ENCODE results near the gene EIF2B5. TPM values are rescaled to one million over a fixed set of nuclear protein-coding genes. Genes with fewer than 3 reads are reported as not detected.
A peak's percentile ranks its signal among the peaks of the same experiment; 100 is the strongest.
"Not testable (repeated sequence)": the region's sequence is repeated elsewhere in the genome, so short reads cannot be mapped to it uniquely, and the experiment has no call there.

Gene EIF2B5
- total RNA-seq, result 10 to 100 TPM; 29.1 to 30.5 TPM
- long read RNA-seq, transcript EIF2B5-201 (16 exons, 2,656 nt), result major isoform, 16 of 22 reads
- long read RNA-seq, partial matches to known transcripts, result 3 of 22 reads
- long read RNA-seq, other reads (novel, unspliced or antisense), result 3 of 22 reads

DNA sequence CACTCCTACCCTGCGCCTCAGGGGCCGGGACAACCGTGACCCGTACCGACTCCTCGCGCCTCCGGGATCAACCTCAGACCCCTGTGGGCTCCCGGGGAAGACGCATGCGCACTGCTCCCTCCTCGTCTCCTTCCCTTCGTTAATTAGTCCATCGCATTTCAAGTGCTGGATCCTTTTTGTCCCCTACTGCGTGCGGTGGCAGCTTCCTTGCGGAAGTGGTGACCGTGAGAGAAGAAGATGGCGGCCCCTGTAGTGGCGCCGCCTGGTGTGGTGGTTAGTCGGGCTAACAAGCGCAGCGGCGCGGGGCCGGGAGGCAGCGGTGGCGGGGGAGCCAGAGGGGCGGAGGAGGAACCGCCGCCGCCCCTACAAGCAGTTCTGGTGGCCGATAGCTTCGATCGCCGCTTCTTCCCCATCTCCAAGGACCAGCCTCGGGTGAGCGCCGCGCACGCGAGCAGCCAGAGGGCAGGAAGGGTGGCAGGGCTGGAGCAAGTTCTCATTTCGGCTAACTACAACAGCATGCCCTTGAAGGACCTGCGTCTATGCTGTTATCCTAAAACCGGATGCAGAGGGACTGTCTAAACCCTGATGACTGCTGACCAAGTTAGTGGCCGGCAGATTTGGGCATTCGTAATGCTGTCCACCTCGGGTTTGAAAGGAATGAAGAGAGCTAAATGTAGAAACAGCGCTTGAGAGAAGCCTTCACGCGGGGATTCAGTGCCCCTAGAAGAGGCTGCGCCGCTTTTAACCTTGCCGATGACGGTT, at the start of gene EIF2B5:
EIF2B5 (plus strand) TSS at position 210 of the 762 bp plus-strand sequence; CDS start at position 238, 28 bp downstream.
- intact Hi-C loops (cut with DNase I), result loop anchor here in 1 of 2 donors (2.0 kb wide), 1 partner anchor 119 kb away; the partner anchor contains the start of gene ABCC5
- DNase-seq, result peak; percentile 94

DNA sequence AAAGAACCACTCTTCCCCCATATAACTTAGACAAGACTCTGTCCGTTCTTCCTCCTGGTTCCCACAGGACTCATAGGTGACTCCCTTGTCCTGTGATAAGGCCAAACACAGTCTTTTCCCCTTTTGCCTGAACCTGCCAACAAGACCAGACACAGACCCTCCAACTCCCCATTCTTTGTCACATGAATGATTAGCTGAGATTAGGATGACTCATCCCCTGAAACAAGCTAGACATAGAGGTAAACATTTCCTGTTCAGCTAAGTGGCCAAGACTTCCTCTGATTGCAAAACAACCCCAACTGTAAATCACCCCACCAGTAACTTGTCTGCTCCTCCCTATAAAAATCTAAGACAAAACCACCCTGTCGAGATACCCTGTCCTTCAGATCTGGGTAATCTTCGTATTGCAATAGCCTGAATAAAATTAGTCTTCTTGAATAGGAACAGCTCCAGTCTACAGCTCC, 49.7 kb upstream of the EIF2B5 start:
- no peak for ATAC-seq
- intact Hi-C loops (cut with DNase I), result no loop called here
- no peak for DNase-seq

More for the DNA sequence above, at the start of gene EIF2B5:
- ATAC-seq, result peak; percentile 95 to 96

DNA sequence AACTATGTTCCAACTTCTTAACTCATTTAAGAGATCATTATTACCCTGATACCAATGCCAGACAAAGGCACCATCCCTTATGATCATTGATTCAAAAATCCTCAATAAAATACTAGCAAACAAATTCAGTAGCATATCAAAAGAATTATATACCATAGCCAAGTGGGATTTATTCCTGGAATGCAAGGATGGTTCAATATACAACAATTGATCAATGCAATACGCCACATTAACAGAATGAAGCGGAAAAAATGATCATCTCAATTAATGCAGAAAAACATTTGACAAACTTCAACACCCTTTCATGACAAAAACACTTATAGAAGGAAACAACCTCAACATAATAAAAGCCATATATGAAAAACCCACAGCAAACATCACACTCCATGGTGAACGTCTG, 43.0 kb upstream of the EIF2B5 start:
- no peak for DNase-seq
- ATAC-seq, result no peak
- intact Hi-C loops (cut with DNase I), result no loop called here

DNA sequence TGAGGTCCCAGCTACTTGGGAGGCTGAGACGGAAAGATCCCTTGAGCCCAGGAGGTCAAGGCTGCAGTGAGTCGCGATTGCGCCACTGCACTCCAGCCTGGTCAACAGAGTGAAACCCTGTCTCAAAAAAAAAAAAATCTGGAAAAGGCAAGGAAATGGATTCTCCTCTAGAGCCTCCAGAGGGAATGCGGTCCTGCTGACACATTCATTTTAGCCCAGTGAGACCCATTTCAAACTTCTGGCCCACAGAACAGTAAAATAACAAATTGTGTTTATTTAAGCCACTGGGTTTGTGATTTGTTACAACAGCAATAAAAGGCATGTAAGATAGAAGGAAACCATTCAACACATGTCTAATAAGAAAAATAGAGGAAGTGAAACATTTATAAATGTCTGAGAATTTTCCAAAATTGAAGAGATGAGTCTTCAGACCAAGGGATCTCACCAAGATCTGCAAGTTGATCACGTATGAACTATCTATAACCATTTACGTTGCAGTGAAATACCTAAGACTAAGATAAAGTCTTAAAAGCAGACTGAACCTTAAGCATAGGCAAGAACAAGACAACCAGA, 38.3 kb upstream of the EIF2B5 start, which contains the start of gene HTR3E:
HTR3E (plus strand) TSS at position 254 of the 573 bp plus-strand sequence. CDS start 466 bp downstream, outside the sequence.
- intact Hi-C loops (cut with DNase I), result no loop called here
- ATAC-seq (no peak), DNase-seq (no peak)

DNA sequence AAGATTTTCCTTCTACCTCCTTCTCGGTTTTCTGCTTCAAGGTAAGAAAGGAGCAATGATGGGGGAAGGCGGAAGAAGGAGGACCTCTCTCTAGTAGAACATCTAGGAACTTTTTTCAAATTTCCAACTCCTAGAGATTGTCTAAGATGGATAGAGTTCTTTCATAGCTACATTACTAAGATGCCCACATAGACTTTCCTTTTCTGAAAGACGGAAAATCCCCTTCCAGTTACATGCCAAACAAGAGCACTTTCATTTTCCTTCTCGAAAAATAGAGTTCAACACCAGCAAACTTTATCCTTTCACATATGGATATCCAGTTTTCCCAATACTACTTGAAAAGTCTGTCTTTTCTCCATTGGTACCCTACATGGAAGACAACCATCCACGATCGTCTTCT, 37.6 kb upstream of the EIF2B5 start:
- no peak for ATAC-seq
- no peak for DNase-seq
- intact Hi-C loops (cut with DNase I), result no loop called here

DNA sequence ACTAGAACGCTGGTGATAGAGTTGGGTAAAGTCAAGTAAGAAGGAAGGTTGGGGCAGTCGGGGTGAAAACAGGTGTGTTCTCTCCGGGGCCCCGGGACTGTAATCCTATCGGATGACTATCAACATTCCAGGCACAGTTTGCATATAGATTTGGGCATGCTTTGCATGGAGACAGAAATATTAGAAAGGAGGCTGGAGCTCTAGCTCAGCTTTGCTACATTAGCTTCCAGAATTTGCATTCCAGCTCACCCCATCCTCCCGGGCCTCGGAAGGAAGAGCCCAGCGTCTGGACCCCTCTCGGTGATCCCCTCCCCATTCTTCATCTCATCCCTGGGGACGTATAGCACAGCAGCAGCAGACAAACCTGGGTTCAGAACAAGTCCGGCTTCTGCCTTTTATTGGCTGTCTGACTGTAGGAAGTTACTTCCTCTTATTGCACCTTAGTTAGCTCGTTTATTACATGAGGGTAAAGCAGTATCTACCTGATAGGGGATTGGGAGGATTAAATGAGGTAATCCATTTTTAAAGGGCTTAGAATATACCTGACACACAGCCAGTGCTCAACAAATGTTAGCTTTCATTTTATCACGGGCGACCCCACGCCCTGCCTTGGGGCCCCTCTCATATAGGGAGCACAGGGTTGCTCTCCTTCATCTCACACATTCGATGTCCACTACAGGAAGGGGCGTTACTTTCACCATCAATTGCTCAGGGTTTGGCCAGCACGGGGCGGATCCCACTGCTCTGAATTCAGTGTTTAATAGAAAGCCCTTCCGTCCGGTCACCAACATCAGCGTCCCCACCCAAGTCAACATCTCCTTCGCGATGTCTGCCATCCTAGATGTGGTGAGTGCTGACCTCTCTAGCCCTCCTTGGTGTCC, 35.1 kb upstream of the EIF2B5 start:
- ATAC-seq, result no peak
- intact Hi-C loops (cut with DNase I), result no loop called here
- DNase-seq, result no peak

DNA sequence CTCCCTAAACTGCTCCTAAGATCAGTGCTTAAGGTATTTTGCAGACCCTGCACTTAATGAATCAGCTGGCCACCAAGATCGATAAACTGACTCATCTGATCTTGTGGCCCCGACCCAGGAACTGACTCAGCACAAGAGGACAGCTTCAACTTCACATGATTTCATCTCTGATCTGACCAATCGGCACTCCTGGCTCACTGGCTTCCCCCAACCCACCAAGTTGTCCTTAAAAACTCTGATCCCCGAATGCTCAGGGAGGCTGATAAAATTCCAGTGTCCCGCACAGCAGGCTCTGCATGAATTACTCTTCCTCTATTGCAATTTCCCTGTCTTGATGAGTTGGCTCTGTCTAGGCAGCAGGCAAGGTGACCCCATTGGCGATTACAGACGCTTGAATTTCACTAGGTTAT, 24.8 kb upstream of the EIF2B5 start:
- DNase-seq (no peak), ATAC-seq (no peak)
- intact Hi-C loops (cut with DNase I), result no loop called here

DNA sequence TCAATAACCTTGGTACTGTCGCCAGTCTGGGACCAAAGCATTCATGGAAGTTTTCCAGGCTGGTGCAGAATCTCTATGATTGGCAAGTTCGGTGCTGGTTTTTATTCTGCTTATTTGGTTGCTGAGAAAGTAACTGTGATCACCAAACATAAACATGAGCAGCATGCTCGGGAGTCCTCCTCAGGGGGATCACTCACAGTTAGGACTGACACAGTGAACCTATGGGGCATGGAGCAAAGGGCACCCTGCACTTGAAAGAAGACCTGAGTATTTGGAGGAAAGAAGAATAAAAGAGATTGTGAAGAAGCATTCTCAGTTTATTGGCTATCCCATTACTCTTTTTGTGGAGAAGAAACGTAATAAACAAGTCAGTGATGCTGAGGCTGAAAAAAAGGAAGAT, 19.1 kb upstream of the EIF2B5 start:
- ATAC-seq, result no peak
- intact Hi-C loops (cut with DNase I), result no loop called here
- no peak for DNase-seq

DNA sequence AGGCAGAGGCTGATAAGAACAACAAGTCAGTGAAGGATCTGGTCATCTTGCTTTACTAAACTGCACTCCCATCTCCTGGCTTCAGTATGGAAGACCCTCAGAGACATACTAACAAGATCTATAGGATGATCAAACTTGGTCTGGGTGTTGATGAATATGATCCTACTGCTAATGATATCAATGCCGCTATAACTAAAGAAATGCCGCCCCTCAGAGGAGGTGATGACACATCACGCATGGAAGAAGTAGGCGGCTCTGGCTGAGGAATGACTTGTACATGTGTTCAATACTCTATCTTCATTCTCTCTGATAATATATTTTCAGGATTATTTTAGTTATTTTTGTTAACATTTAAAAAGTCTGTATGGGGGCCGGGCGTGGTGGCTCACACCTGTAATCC, 17.5 kb upstream of the EIF2B5 start:
- ATAC-seq (no peak), DNase-seq (no peak)
- intact Hi-C loops (cut with DNase I), result no loop called here

DNA sequence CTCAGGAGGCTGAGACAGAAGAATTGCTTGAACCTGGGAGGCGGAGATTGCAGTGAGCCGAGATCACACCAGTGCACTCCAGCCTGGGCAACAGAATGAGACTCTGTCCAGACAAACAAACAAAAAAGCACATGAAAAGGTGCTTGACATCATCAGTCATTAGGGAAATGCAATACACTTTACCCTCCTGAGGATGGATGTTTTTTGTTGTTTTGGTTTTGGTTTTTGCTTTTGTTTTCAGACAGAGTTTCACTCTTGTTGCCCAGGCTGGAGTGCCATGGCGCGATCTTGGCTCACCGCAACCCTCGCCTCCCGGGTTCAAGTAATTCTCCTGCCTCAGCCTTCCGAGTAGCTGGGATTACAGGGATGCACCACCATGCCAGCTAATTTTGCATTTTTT, 14.1 kb upstream of the EIF2B5 start:
- ATAC-seq, DNase-seq: not testable (repeated sequence)

DNA sequence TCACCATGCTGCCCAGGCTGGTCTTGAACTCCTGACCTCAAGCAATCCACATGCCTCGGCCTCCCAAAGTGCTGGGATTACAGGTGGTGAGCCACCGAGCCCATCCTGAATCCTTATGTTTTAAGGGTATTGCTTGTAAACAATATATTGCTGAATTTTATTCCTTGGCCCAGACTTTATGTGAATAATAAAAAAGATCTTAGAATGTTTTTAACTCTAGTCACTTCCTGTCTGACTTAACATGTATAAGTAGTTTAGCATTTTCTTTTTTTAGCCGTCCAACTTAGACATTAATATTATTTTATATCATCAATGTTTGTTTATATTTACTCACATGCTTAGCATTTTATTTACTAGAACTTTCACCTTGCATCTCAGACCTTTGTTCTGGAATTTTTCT, 9.2 kb upstream of the EIF2B5 start:
- ATAC-seq, result no peak
- no peak for DNase-seq
- intact Hi-C loops (cut with DNase I), result loop anchor here in 1 of 2 donors (5.0 kb wide), 1 partner anchor 94 kb away; the partner anchor contains the start of gene HTR3D

More for the DNA sequence above, 14.1 kb upstream of the EIF2B5 start:
- intact Hi-C loops (cut with DNase I), result not testable (repeated sequence)

DNA sequence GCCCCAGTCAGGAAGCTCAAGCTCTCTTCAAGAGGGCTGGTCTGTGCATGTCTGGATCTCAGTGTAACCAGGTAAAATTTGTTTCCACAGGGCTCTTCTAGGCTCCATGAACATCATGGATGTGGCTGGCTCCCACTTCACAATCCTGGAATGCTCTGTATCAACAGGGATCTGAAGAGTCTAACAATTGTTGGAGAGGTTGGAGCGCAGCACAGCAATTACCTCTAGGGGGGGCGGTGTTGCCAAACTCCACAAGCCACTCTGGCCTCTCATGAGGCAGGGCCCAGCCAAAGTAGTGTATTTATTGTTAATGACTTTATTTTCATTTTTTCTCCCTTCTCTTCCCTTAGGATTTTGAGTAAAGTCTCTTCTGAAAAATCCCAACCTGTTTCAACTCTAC, 6.1 kb upstream of the EIF2B5 start:
- ATAC-seq, result peak in 1 of 2 donors; percentile 49
- intact Hi-C loops (cut with DNase I), result loop anchor here in 1 of 2 donors (5.0 kb wide), 1 partner anchor 97 kb away; the partner anchor contains the start of gene HTR3D
- DNase-seq, result peak; percentile 31

DNA sequence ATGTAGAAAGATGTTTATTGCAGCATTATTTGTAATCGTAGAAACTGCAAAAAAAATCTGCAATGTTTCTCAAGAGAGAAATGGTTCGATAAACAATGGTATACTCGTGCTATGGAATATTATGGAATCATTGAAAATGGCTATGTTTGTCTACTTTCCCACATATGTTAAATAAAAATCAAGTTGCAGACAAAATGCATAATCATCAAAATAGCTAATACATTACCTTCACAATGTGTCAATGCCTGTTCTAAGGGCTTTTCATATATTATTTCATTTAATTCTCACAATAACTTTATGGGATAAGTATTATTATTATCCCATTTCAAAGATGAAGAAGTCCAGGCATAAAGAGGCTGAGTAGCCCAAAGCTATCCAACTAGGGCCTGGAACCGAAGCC, 2.2 kb upstream of the EIF2B5 start:
- ATAC-seq, result no peak
- no peak for DNase-seq
- intact Hi-C loops (cut with DNase I), result loop anchor here in 1 of 2 donors (5.0 kb wide), 1 partner anchor 54 kb away; the partner anchor contains the start of gene ABCF3

DNA sequence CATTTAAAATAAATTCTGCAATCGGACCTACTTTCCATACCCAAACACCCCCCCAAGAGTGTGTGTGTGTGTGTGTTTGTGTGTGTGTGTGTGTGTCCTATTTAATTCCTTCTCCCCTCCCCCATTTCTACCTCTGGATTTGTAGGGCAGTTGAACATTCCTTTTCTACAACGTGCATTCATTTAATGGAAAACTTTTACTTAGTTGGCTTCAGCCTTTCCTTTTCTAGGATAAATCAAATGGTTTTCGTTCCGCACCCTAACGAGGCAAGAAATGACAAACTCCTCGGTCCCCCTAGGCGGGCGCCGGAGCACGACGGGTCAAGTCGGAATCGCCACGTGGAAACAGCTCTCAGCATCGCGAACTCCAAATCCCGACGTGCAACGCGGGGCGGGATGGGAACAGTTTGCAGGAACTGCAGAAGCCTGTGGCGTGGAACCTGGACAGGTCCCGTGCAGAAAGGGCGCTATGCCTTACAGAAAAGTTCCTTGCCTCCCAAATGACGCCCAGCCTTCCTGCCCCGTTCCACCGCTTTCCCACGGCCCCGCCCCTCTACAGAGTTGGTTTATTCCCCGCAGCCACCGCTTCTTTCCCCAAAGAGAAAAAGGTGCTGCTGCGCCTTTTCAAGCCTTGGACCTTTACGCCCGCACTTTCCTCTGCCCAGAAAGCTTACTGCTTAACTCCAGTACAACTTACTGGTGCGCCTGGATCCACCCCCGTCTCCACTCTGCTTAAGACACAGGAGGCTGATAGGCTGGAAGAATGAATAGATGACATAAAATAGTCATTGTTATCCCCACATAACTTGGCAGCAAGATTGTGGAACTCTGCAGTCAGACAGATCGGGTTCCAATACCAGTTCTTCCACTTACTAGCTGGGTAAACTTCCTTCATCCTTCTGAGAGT, 1.1 kb upstream of the EIF2B5 start:
- intact Hi-C loops (cut with DNase I), result loop anchor here in 1 of 2 donors (2.0 to 5.0 kb wide), 2 partner anchors 53 to 117 kb away; partner anchors contain the start of genes ABCC5 and ABCF3
- DNase-seq (peak; percentile 91), ATAC-seq (peak; percentile 85 to 89)

DNA sequence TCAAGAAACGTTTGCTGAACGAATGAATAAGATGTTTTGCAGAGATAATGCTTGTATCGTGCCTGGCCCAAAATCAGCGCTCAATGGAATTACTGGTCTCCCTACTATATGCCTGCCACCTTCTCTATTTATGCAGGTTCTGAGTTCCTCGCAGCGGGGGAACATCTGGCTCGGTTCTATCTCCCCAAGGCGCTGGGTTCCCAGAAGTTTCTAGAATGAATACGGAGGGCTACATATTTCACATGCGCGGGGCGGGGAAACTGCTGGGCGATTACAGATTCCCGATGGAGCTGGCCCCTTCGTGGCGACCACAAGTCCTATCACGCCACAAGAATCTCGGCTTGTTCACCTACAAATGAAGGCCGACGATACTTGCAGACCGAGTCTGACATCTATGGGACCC, 411 bp upstream of the EIF2B5 start:
- intact Hi-C loops (cut with DNase I), result loop anchor here in 1 of 2 donors (2.0 to 5.0 kb wide), 2 partner anchors 53 to 118 kb away; partner anchors contain the start of genes ABCC5 and ABCF3
- peak; percentile 8 for ATAC-seq
- no peak for DNase-seq

DNA sequence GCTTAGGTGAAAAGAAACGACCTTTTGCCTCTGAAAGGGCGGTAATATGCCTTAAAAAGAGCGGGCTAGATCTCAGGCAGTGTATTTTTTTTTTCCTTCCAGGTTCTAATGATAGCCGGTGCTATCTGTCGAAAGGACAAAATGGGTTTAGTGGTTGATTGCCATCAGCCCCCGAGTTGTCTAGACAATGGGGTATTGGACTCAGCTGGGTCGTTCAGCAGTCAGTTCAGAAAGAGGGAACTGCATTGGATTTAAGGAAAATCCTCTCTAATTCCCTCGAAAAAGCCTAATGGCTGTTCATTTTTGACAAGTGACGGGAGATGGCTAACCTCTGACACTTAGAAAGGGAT, 728 bp downstream of the EIF2B5 start:
- intact Hi-C loops (cut with DNase I), result loop anchor here in 1 of 2 donors (2.0 kb wide), 1 partner anchor 119 kb away; the partner anchor contains the start of gene ABCC5
- DNase-seq, result no peak
- no peak for ATAC-seq

DNA sequence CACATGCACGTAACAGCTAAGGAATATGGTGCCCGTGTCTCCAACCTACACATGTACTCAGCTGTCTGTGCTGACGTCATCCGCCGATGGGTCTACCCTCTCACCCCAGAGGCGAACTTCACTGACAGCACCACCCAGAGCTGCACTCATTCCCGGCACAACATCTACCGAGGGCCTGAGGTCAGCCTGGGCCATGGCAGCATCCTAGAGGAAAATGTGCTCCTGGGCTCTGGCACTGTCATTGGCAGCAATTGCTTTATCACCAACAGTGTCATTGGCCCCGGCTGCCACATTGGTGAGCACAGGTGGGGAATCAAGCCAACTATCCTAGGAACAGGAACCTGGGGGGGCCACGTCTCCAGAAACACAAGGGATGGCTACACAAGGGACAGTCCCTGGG, 5.3 kb downstream of the EIF2B5 start:
- DNase-seq (no peak), ATAC-seq (no peak)
- intact Hi-C loops (cut with DNase I), result no loop called here

DNA sequence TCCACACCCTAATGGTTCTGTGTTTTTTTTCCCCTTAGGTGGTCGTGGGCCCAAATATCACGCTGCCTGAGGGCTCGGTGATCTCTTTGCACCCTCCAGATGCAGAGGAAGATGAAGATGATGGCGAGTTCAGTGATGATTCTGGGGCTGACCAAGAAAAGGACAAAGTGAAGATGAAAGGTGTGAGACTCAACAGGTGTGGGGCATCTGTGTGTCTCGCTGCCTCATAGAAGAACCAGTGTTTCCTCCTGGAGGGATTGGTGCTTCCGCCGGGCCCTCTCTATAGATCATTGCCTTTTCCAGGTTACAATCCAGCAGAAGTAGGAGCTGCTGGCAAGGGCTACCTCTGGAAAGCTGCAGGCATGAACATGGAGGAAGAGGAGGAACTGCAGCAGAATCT, 7.0 kb downstream of the EIF2B5 start:
- DNase-seq (no peak), ATAC-seq (no peak)
- intact Hi-C loops (cut with DNase I), result no loop called here
